Measurements from ENCODE around the gene FBXO24. TPM values are rescaled to one million over a fixed set of nuclear protein-coding genes. Genes with fewer than 3 reads are reported as not detected.

Gene FBXO24
- total and polyA plus RNA-seq, 2 of the 8 experiments (the other 6 are each of a cell fraction or from before 2014, with no cell fraction given), result 0.35 to 0.57 TPM

DNA sequence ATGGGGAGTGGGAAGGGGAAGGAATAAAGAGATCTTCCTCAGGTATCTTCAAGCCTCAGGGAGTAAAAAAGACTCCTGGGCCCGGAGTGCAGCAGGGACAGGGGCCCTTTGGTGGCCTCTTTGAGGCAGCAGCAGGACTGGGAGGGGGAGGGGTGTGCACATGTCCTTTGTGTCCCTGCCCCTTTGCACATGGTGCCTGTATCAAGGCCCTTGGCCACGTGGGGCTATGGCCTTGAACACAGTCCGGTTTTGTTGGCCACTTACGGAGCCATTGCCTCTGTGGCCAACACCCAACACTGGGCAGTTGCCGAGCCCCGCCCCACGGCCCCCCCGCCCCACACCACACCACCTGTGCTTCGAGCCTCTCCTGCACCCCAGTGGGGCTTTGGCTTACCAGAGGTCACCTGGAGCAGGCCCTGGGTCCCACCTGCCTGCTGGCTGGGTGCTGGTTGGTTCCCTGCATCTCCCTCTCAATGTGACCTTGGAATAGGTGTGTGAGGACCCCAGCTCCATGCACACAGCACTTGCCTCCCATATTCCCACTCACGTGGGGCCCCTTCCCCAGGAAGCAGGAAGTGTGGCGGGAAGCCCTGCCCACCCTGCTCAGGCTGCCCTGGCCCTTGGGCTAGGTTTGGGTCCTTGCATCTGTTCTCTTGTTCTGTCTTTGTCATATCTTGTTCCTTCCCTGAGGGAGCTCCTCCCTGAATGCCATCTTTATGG is 17.8 kb upstream of the FBXO24 start:
- Histone ChIP-seq H3K4me2 (ENCODE audit: insufficient read depth in 1 of 2, low read depth in 2 of 2, low read length in 2 of 2) (no peak overlapping the region; a peak in 1 of 4 replicates), H4K5ac (ENCODE audit: insufficient read length, low read depth, low read length) (no peak overlapping the region), H2AK5ac (ENCODE audit: low read depth, low read length) (peak overlapping the region; percentile 65; the same call in 1 of the 2 replicates), H3K56ac (replicated peaks; ENCODE audit: insufficient read length, low read depth, low read length) (no peak overlapping the region), H3K36me3 (ENCODE audit: control insufficient read depth in 2 of 4, insufficient read depth in 4 of 4, low read length in 3 of 4) (no peaks in the 10 kb centered on the region), H3K79me2 (ENCODE audit: control insufficient read depth in 1 of 2, insufficient read depth in 2 of 2, low read length in 2 of 2) (no peaks in the 10 kb centered on the region), H4K8ac (ENCODE audit: extremely low read depth, insufficient read depth, low read length) (no peak overlapping the region), H3K4ac (replicated peaks; ENCODE audit: insufficient read length, low read depth, low read length) (no peak overlapping the region), H2BK120ac (replicated peaks; ENCODE audit: low read depth, low read length) (no peak overlapping the region), H3K23ac (ENCODE audit: insufficient read length) (no peak overlapping the region), H3K18ac (ENCODE audit: extremely low read depth, low read length) (no peak overlapping the region), H3K23me2 (ENCODE audit: low read depth, low read length) (peaks cover 8% of the 10 kb centered on the region; the same call in 1 of the 2 replicates), H3K27me3 (replicated peaks in 1 of 4; ENCODE audit: control insufficient read depth in 3 of 4, extremely low read depth in 1 of 4, insufficient read depth in 3 of 4, low read length in 3 of 4) (peaks cover 0 to 4% (median under 1%) of the 10 kb centered on the region in 4 experiments; a peak in 1 of 7 replicates), H2BK15ac (ENCODE audit: low read length) (peak overlapping the region; percentile 88; the same call in 1 of the 2 replicates), H3K27ac (ENCODE audit: low read depth, low read length) (no peak overlapping the region), H3K79me1 (ENCODE audit: low read depth, low read length) (peaks cover 2% of the 10 kb centered on the region; the same call in 1 of the 2 replicates), H3K4me1 (replicated peaks in 1 of 4; ENCODE audit: control insufficient read depth in 3 of 4, insufficient read depth in 4 of 4, low read length in 3 of 4) (peaks cover 0 to 48% (median 30%) of the 10 kb centered on the region in 4 experiments; a peak in 6 of 7 replicates), H3K9ac (replicated peaks in 1 of 4; ENCODE audit: extremely low read depth in 1 of 4, low read depth in 3 of 4, low read length in 3 of 4) (no peak overlapping the region), H4K91ac (replicated peaks; ENCODE audit: insufficient read length, low read length) (no peak overlapping the region), H2BK5ac (ENCODE audit: low read depth, low read length) (peak overlapping the region; percentile 44; the same call in 1 of the 2 replicates), H4K20me1 (replicated peaks in 1 of 2; ENCODE audit: control insufficient read depth in 1 of 2, insufficient read depth in 2 of 2, low read length in 2 of 2) (peaks cover 0 to 1% of the 10 kb centered on the region in 2 experiments), H2AFZ (ENCODE audit: low read length) (no peak overlapping the region), H2BK12ac (ENCODE audit: low read depth, low read length) (peak overlapping the region; percentile 43; the same call in 1 of the 2 replicates), H2BK20ac (ENCODE audit: low read length) (no peak overlapping the region), H3K14ac (ENCODE audit: insufficient read length) (no peak overlapping the region), H3K4me3 (ENCODE audit: extremely low read depth in 1 of 4, insufficient read depth in 2 of 4, low read depth in 3 of 4, low read length in 4 of 4) (no peak overlapping the region), H3K9me3 (ENCODE audit: insufficient read depth in 2 of 2, low read depth in 1 of 2, low read length in 1 of 2) (no peaks in the 10 kb centered on the region)
- TF ChIP-seq SUZ12 (IDR thresholded peaks at IDR 0.05; ENCODE audit: low read length) (no peak), POLR2AphosphoS5 (IDR thresholded peaks at IDR 0.05; ENCODE audit: low read depth, low read length) (0 out of 2 replicates have a peak, but pooled peaks have one; percentile 18)
- TF ChIP-seq, protein P1, sequence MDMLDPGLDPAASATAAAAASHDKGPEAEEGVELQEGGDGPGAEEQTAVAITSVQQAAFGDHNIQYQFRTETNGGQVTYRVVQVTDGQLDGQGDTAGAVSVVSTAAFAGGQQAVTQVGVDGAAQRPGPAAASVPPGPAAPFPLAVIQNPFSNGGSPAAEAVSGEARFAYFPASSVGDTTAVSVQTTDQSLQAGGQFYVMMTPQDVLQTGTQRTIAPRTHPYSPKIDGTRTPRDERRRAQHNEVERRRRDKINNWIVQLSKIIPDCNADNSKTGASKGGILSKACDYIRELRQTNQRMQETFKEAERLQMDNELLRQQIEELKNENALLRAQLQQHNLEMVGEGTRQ (IDR thresholded peaks at IDR 0.05; ENCODE audit: low read length), result no peak
- DNase-seq (ENCODE audit: low read depth in 1 of 2, low spot score in 2 of 2), result no peak
- no peak for FAIRE-seq
- CTCF ChIA-PET (ENCODE audit: partially characterized antibody), result interaction anchor here (0.6 to 12.7 kb wide), 10 partner anchors 9 to 445 kb away, joined by 3 to 341 read pairs (median 5); partner anchors contain the start of genes AGFG2, FBXO24, LRCH4 and MOSPD3
- 96% methylated on average over 6 of the region's 11 CpGs; no CpG with 5 or more reads in 1 of the 2 experiments for WGBS, 2 experiments (ENCODE audit: extremely low coverage in 1 of 2, insufficient coverage in 1 of 2, insufficient read length in 1 of 2, insufficient replicate concordance in 2 of 2, low coverage in 1 of 2, low lambda C conversion rate in 2 of 2, missing lambda C conversion rate in 1 of 2)
- POLR2A ChIA-PET (ENCODE audit: partially characterized antibody), result interaction anchor here (1.0 to 2.3 kb wide), 8 partner anchors 8 to 118 kb away, joined by 3 to 14 read pairs (median 4); partner anchors contain the start of genes FBXO24 and LRCH4

All from H1 (cell line).